Endodermal cell (in vitro differentiated cells): Measurements from ENCODE around the gene ZNF544. TPM values are rescaled to one million over a fixed set of nuclear protein-coding genes. Genes with fewer than 3 reads are reported as not detected.
A peak's percentile ranks its signal among the peaks of the same experiment; 100 is the strongest.

Source experiments
- DNase-seq: peaks from one replicate; pipeline ENCODE4 v3.0.0-alpha.2; 2017
- H3K27ac ChIP-seq: 2 replicates; pipeline ENCODE4 v1.5.1; 2013; ENCODE audit warnings: mild to moderate bottlenecking, low read depth, low read length, moderate library complexity
- H3K27me3 ChIP-seq: 2 replicates; pipeline ENCODE4 v1.6.1; 2013; ENCODE audit warnings: mild to moderate bottlenecking, low read length, moderate library complexity; ENCODE audit not compliant: insufficient read depth, control insufficient read depth, poor library complexity, severe bottlenecking
- H3K36me3 ChIP-seq: 2 replicates; pipeline ENCODE4 v1.7.0; 2013; ENCODE audit warnings: mild to moderate bottlenecking, low read length, moderate library complexity; ENCODE audit not compliant: control insufficient read depth, insufficient read depth
- H3K4me1 ChIP-seq: one replicate; pipeline ENCODE4 v1.7.0; 2013; ENCODE audit warnings: low read length; ENCODE audit not compliant: control insufficient read depth, insufficient read depth
- H3K4me3 ChIP-seq: 2 replicates; pipeline ENCODE4 v1.5.1; 2013; ENCODE audit warnings: mild to moderate bottlenecking, low read length, moderate library complexity
- H3K9ac ChIP-seq: 2 replicates; pipeline ENCODE4 v1.6.1; 2013; ENCODE audit warnings: mild to moderate bottlenecking, low read length, moderate library complexity; ENCODE audit not compliant: poor library complexity, severe bottlenecking; ENCODE audit errors: extremely low read depth
- H3K9me3 ChIP-seq: 2 replicates; pipeline ENCODE4 v1.6.1; 2013; ENCODE audit warnings: mild to moderate bottlenecking, low read length, moderate library complexity; ENCODE audit not compliant: control insufficient read depth
- H3K27ac Mint-ChIP-seq: 2 replicates; pipeline ENCODE4 v1.8.0; 2020; ENCODE audit warnings: mixed read lengths
- H3K27me3 Mint-ChIP-seq: 2 replicates; pipeline ENCODE4 v1.8.0; 2021; ENCODE audit warnings: mild to moderate bottlenecking, mixed read lengths; ENCODE audit not compliant: insufficient read depth
- H3K36me3 Mint-ChIP-seq: 2 replicates; pipeline ENCODE4 v1.8.0; 2020; ENCODE audit warnings: low read depth, mixed read lengths
- H3K4me1 Mint-ChIP-seq: 2 replicates; pipeline ENCODE4 v1.8.0; 2020; ENCODE audit warnings: mixed read lengths
- H3K4me3 Mint-ChIP-seq: 2 replicates; pipeline ENCODE4 v1.8.0; 2020; ENCODE audit warnings: mild to moderate bottlenecking, moderate library complexity, mixed read lengths
- H3K9me3 Mint-ChIP-seq: 2 replicates; pipeline ENCODE4 v1.8.0; 2020; ENCODE audit warnings: mild to moderate bottlenecking, mixed read lengths
- CTCF ChIP-seq: fragments of 200-600 bp; sonication (generic); conservative IDR thresholded peaks from 2 replicates; pipeline ENCODE4 v1.5.0; 2021; ENCODE audit warnings: antibody characterized with exemption, mild to moderate bottlenecking
- whole genome bisulfite sequencing, 2 experiments: methylation state at CpG; one replicate each; pipeline versions ENCODE4 v1.1.5 to v1.1.7; 2013; ENCODE audit warnings: missing lambda C conversion rate in 2 of 2, mixed read lengths in 1 of 2; ENCODE audit not compliant: insufficient coverage in 1 of 2, insufficient read length in 1 of 2; 5-methylcytosine and 5-hydroxymethylcytosine counted together
- total RNA-seq, 2 donors: library from RNA; stranded (reverse); fragmentation: NEBNext Ultra II Directional in 1 of 2; extraction: Animal tissue kit (Norgen Biotek cat#: 25700) in 1 of 2; gene quantifications; 2 replicates in 1 of 2; 3 replicates in 1 of 2; pipeline ENCODE4 v1.2.1, GENCODE V29; 2021

The ZNF544 gene
- total RNA-seq, 2 donors from 2014 or later, result 65.7 to 80.2 TPM

- Mint-ChIP-seq H3K27me3 (no peaks in the 10 kb centered on the region), H3K27ac (no peak overlapping the region), H3K4me1 (peaks cover 6% of the 10 kb centered on the region), H3K36me3 (peaks cover 60% of the 10 kb centered on the region), H3K9me3 (peaks cover 6% of the 10 kb centered on the region), H3K4me3 (no peak overlapping the region)
- H3K27me3 ChIP-seq, result no peaks in the 10 kb centered on the region
- H3K4me1 ChIP-seq, result no peaks in the 10 kb centered on the region
- DNase-seq, result no peak
- H3K9ac ChIP-seq, result no peak overlapping the region
- TF ChIP-seq CTCF, result no peak
- H3K27ac ChIP-seq, result no peak overlapping the region
- no peaks in the 10 kb centered on the region for H3K9me3 ChIP-seq
- H3K4me3 ChIP-seq, result no peak overlapping the region
- peaks cover 70% of the 10 kb centered on the region for H3K36me3 ChIP-seq
- WGBS, 2 experiments, result 83 to 97% methylated on average over 6 to 7 of the region's 7 CpGs
Observed at GRCh38 chr19:58300620-58301019, 71.9 kb downstream of the ZNF544 start.

- no peak for DNase-seq
- H3K9ac ChIP-seq, result no peak overlapping the region
- Mint-ChIP-seq H3K27me3 (no peaks in the 10 kb centered on the region), H3K36me3 (peaks cover 50% of the 10 kb centered on the region), H3K4me1 (peaks cover 14% of the 10 kb centered on the region), H3K9me3 (no peaks in the 10 kb centered on the region), H3K27ac (peak overlapping the region; percentile 96), H3K4me3 (peak overlapping the region; percentile 97)
- no peaks in the 10 kb centered on the region for H3K27me3 ChIP-seq
- peaks cover 64% of the 10 kb centered on the region for H3K36me3 ChIP-seq
- no peaks in the 10 kb centered on the region for H3K9me3 ChIP-seq
- H3K27ac ChIP-seq, result no peak overlapping the region
- peak overlapping the region; percentile 98 for H3K4me3 ChIP-seq
- no peak for TF ChIP-seq CTCF
- H3K4me1 ChIP-seq, result no peaks in the 10 kb centered on the region
- WGBS, 2 experiments, result 92 to 100% methylated on average over 3 to 7 of the region's 7 CpGs
Observed at GRCh38 chr19:58304255-58304654, 75.5 kb downstream of the ZNF544 start.

DNA sequence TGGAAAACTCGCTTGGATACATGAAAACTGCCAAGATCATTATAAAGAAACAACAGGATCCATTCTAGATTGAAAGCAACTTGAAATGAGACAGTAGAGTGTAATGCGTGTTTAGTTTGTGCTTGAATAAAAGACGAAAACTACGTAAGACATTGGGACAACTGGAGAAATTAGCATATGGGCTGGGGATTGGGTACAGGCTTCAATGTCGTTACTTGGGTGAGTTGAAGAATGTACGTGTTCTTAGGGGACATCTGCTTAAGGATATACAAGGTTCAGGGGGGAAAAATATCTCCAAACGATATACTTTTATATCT lies 76.0 kb downstream of the ZNF544 start:
- Histone ChIP-seq H3K9ac (no peak overlapping the region), H3K36me3 (peaks cover 67% of the 10 kb centered on the region), H3K27me3 (no peaks in the 10 kb centered on the region), H3K4me3 (peak overlapping the region; percentile 98), H3K27ac (no peak overlapping the region), H3K4me1 (no peaks in the 10 kb centered on the region), H3K9me3 (no peaks in the 10 kb centered on the region)
- H3K4me3 Mint-ChIP-seq, result peak overlapping the region; percentile 97
- H3K36me3 Mint-ChIP-seq, result peaks cover 51% of the 10 kb centered on the region
- TF ChIP-seq CTCF, result no peak
- no peaks in the 10 kb centered on the region for H3K27me3 Mint-ChIP-seq
- no peaks in the 10 kb centered on the region for H3K9me3 Mint-ChIP-seq
- H3K27ac Mint-ChIP-seq, result peak overlapping the region; percentile 96
- no peak for DNase-seq
- peaks cover 14% of the 10 kb centered on the region for H3K4me1 Mint-ChIP-seq
- 31 to 78% methylated on average over 3 to 6 of the region's 7 CpGs for WGBS, 2 experiments
